ENCODE results near the gene FAM120B.

FAM120B gene

DNA sequence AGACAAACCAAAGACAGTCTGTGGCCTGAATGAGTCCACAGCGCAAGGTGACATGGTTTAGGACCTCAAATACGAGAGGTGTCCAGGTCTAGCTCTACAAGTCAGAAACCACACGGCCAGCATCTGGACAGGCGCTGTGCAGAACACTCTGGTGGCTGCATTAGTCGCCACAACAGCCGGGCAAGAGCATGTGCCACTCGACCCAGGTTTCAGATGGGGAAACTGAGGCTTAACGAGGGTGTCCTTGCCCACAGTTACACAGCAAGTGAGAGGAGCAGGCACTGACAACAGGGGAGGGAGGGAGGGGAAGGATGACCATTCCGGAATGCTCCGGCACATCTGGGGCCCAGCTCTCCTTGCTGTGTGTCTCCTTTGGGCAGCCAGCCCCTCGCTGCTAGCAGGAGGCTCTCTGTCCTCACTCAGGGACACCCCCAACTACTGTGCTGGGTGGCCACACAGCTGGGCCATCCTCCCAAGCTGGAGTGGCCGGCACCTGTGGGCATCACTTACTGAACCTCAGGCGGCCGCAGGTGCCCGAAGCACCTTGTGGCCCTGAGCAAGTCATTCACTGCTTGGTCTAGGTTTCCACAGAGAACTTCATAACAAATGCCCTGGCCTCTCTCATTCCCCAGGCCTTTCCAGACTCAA is 22.3 kb upstream of the FAM120B start:
- TF ChIP-seq, protein P1, sequence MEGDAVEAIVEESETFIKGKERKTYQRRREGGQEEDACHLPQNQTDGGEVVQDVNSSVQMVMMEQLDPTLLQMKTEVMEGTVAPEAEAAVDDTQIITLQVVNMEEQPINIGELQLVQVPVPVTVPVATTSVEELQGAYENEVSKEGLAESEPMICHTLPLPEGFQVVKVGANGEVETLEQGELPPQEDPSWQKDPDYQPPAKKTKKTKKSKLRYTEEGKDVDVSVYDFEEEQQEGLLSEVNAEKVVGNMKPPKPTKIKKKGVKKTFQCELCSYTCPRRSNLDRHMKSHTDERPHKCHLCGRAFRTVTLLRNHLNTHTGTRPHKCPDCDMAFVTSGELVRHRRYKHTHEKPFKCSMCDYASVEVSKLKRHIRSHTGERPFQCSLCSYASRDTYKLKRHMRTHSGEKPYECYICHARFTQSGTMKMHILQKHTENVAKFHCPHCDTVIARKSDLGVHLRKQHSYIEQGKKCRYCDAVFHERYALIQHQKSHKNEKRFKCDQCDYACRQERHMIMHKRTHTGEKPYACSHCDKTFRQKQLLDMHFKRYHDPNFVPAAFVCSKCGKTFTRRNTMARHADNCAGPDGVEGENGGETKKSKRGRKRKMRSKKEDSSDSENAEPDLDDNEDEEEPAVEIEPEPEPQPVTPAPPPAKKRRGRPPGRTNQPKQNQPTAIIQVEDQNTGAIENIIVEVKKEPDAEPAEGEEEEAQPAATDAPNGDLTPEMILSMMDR (IDR thresholded peaks at IDR 0.05; ENCODE audit: borderline replicate concordance, insufficient read depth, low read depth, low read length): no peak
- no peak overlapping the region for H3K4me3 ChIP-seq (ENCODE audit: low read depth, low read length)

DNA sequence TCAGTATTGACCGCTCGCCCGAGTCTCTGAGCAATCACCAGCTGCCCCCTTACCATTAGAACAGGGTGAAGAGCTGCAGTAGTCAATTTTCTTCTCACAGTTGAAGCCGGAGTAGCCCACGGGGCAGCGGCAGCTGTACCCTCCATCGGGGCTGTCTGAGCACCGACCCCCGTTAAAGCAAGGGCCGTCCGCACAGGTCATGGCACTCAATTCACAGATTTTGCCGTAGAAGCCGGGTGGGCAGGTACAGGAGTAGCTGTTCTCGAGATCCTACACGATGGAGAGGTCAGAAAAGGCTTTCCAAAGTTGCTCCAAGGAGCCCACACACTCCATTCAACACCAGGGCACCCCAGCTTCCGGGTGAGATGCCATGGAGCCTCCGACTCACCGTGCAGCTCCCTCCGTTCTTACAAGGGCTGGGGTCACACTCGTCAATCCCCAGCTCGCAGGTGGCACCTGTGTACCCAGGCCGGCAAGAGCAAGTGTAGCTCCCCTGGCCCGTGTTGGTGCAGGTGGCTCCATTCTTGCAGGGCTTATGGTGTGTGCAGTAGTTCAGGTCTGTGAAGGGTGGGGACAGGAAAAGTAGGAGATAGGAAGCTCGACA is 21.6 kb upstream of the FAM120B start:
- TF ChIP-seq, protein P1 (IDR thresholded peaks at IDR 0.05; ENCODE audit: borderline replicate concordance, insufficient read depth, low read depth, low read length): no peak
- H3K4me3 ChIP-seq (ENCODE audit: low read depth, low read length): no peak overlapping the region

DNA sequence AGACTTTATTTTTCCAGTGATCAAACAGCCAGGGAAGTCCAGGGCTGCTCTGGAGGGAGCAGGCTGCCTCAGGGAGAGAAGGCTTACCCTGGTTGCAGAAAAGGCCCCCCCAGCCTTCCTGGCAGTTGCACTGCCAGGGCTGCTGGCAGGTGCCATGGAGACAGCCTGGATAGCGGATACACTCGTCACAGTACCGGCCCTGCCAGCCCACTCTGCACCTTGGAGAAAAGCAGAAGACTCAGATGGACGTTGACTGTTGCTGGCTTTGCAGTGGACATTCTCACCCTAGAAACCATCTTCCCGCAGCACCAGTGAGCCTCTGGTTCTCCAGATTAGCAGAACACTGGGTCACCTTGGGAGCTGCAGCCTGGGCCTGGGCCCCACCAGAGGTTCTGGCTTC is 21.1 kb upstream of the FAM120B start:
- TF ChIP-seq, protein P1 (IDR thresholded peaks at IDR 0.05; ENCODE audit: borderline replicate concordance, insufficient read depth, low read depth, low read length): no peak
- H3K4me3 ChIP-seq (ENCODE audit: low read depth, low read length): no peak overlapping the region

DNA sequence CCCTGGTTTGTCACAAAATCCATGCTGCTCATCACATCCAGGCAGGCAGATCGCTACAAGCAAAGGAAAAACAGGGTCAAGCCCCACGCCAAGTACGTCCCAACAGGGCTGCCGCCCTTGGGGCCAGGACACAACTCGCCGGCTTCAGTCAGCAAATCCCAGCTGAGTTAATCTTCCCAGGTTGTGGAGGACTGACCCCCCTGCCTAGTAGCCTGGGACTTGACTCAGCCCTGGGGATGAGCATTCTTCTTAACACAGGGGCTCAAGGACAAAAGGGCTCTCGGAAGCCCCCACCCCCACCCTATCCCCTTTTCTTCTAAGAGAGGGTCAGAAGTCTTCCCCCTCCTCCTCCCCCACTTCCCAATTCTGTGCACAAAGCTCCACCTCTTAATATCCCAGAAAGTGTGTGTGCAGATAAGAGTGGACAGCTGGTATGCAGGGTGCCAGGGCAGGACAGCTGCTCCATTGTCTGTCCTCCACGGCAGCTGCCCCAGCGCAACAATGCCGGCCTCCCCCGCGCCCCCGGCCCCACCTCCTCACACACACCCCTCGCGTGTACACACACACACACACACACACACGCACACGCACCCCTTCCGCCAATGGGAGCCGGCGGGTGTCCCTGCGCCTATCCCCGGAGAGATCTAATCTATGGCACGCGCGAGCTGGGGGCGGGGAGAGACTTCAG is 20.2 kb upstream of the FAM120B start:
- no peak overlapping the region for H3K4me3 ChIP-seq (ENCODE audit: low read depth, low read length)
- TF ChIP-seq, protein P1 (IDR thresholded peaks at IDR 0.05; ENCODE audit: borderline replicate concordance, insufficient read depth, low read depth, low read length): no peak

DNA sequence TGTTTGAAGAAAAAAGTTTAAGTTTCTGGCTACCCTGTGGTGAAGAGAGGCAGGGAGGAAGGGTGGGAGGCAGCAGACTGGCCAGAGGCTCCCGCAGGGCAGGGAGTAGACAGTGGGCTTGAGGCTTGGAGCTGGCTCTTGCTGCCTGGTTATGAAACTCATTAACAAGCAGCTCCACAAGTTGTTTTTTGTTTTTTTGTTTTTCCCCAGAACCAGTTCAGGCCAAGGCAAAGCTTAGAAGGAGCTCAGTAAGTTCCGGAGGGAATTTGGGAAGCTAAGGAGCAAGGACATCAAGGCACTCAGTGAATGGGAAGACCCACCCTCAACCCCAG is 19.7 kb upstream of the FAM120B start:
- TF ChIP-seq, protein P1 (IDR thresholded peaks at IDR 0.05; ENCODE audit: borderline replicate concordance, insufficient read depth, low read depth, low read length): no peak

DNA sequence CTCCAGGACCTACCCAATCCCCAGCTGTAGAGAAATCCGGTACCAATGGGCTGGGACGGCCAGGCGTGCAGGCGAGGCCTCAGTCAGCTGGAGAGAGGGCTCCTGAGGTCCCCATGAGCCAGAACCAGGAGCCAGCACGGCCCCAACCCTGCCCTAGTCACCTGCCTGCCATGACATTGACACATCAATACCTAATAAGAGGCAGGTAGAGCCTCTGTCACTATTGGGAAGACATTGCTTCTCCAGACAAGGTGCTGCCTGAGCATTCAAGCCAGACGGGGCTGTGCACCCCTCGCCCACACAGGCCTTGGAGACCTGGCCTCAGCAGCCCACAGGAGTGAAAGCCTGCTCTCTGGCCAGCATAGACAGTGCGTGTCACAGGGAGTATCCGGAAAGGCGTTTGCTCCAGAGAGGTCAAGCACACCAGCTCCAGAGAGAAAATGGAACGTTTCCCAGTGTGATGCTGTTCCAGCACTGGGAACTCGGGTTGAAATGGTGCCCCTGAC is 19.1 kb upstream of the FAM120B start:
- H3K4me3 ChIP-seq (ENCODE audit: low read depth, low read length): no peak overlapping the region

More for the DNA sequence above, 19.7 kb upstream of the FAM120B start:
- H3K4me3 ChIP-seq (ENCODE audit: low read depth, low read length): no peak overlapping the region

More for the DNA sequence above, 19.1 kb upstream of the FAM120B start:
- TF ChIP-seq, protein P1 (IDR thresholded peaks at IDR 0.05; ENCODE audit: borderline replicate concordance, insufficient read depth, low read depth, low read length): no peak

Data from GM12875 (cell line).